Measurements from ENCODE around the gene TM4SF4.

Gene TM4SF4

DNA sequence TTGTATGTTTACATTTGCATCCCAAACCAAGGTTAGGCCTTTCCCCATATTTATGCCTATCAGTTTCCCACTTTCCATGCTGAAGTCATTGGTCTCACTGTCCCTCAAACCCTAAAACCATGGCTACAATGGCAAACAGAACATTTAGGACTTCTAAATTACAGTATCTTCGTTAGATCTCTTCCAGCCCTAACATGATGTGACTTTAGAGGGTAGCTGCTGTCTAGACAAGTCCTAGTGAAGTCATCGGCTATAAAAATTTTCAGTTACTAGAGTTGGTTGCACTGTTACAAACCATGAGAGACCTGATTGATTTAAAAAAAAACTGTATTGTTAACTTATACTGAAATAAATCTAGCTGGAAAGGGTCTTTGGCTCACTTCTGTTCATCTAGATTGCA is 54.6 kb downstream of the TM4SF4 start:
- TF ChIP-seq, protein P1, sequence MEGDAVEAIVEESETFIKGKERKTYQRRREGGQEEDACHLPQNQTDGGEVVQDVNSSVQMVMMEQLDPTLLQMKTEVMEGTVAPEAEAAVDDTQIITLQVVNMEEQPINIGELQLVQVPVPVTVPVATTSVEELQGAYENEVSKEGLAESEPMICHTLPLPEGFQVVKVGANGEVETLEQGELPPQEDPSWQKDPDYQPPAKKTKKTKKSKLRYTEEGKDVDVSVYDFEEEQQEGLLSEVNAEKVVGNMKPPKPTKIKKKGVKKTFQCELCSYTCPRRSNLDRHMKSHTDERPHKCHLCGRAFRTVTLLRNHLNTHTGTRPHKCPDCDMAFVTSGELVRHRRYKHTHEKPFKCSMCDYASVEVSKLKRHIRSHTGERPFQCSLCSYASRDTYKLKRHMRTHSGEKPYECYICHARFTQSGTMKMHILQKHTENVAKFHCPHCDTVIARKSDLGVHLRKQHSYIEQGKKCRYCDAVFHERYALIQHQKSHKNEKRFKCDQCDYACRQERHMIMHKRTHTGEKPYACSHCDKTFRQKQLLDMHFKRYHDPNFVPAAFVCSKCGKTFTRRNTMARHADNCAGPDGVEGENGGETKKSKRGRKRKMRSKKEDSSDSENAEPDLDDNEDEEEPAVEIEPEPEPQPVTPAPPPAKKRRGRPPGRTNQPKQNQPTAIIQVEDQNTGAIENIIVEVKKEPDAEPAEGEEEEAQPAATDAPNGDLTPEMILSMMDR (IDR thresholded peaks at IDR 0.05; ENCODE audit: low read depth, low read length, missing control alignments): no peak
- DNase-seq (ENCODE audit: low read depth): no peak
- H3K4me3 ChIP-seq (ENCODE audit: low read depth, low read length): no peak overlapping the region

DNA sequence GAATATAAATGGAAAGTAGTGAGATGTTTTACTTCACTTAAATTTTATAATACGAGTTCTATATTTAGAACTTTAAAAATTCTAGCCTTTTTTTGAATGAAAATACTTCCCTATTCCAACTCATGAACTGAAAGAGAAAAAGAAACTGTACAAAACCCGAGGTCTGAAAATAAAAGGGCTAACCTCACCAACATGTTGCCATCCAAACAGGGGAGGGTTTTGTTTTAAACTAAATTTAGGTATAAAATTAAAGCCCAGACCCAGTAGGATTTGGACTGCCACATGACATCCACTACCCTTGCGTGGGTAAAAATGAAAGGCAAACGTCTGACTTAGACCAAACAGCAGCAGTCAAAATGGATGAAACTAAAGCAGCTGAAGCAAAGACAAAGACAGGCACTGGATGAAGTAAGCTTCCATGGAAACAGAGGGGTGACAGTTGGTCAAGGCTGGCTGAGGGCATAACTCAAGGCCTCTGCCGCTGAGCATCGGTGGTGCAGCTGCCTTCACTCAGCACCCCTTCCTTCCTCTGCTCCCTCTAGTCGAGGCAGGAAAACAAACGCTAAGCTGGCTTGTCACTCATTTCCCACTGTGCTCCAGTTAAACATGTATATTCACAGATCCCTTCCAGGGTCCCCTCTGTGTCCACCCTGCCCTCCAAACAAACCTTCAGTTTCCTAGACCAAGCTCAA is 58.1 kb downstream of the TM4SF4 start:
- H3K4me3 ChIP-seq (ENCODE audit: low read depth, low read length): peak overlapping the region; percentile 8; the same call in 1 of the 2 replicates
- DNase-seq (ENCODE audit: low read depth): no peak
- TF ChIP-seq, protein P1 (IDR thresholded peaks at IDR 0.05; ENCODE audit: low read depth, low read length, missing control alignments): peak; percentile 1

DNA sequence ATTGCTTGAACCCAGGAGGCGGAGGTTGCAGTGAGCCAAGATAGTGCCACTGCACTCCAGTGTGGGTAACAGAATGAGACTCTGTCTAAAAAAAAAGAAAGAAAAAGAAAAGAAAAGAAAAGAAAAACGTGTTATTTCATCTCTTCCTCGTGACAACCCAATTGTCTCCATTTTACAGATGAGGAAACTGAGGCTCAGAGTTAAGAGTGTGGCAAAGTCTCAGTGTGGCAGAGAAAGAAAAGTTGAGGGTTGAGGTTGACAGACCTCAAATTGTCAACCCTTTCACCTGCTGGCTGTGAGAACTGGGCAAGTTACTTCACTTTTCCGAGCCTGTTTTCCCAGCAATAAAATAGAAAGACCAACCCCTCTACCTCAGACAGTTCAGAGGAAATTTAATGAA is 59.6 kb downstream of the TM4SF4 start:
- H3K4me3 ChIP-seq (ENCODE audit: low read depth, low read length): no peak overlapping the region
- DNase-seq (ENCODE audit: low read depth): no peak
- TF ChIP-seq, protein P1 (IDR thresholded peaks at IDR 0.05; ENCODE audit: low read depth, low read length, missing control alignments): no peak

DNA sequence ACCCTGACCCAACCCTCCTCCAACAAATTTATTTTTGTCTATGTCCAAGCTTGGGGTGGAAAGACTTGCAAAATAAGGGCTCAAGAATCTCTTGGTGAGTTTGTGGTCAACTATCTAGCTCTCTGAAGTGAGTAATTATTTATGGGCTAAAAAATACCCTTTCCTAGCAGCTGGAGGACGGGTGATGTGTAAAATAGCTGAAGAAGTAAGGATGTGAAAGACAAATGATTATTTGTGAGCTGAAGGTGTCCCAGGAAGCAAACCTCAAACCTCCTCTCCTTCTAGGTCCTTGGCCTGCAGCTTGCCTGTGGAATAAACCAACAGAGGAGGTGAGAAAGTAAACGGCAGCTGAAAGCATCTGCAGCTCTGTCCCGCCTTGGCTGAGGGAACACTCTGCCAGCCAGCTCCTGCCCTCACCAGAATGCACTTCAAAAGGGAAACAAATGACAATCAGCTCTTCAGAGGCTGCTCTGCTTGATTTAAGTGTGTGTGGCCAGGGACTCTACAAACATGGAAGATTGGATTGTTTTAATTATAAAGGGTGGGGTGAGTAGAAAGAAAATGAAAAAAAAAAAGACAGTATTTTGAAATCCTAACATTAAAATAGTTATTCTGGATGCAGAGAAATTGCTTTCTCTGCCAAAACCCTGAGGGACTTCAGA is 60.3 kb downstream of the TM4SF4 start:
- DNase-seq (ENCODE audit: low read depth): no peak
- no peak overlapping the region for H3K4me3 ChIP-seq (ENCODE audit: low read depth, low read length)
- TF ChIP-seq, protein P1 (IDR thresholded peaks at IDR 0.05; ENCODE audit: low read depth, low read length, missing control alignments): no peak

DNA sequence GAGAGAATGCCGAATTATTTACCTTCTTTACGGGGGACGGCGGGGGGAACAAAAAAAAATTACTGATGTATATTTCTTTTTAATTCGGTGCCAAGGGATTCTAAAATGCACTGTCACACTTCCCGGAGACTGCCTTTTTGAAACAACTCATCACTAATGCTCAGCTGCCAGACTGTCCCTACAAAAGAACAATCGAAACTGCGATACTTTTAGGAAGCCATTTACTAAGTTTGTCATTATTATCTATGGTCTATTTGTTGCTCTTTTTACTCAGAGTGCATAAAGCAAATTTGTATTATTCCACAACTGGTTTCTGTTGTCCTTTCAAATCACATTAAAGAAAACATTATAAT is 60.8 kb downstream of the TM4SF4 start:
- no peak for DNase-seq (ENCODE audit: low read depth)
- TF ChIP-seq, protein P1 (IDR thresholded peaks at IDR 0.05; ENCODE audit: low read depth, low read length, missing control alignments): no peak
- no peak overlapping the region for H3K4me3 ChIP-seq (ENCODE audit: low read depth, low read length)

DNA sequence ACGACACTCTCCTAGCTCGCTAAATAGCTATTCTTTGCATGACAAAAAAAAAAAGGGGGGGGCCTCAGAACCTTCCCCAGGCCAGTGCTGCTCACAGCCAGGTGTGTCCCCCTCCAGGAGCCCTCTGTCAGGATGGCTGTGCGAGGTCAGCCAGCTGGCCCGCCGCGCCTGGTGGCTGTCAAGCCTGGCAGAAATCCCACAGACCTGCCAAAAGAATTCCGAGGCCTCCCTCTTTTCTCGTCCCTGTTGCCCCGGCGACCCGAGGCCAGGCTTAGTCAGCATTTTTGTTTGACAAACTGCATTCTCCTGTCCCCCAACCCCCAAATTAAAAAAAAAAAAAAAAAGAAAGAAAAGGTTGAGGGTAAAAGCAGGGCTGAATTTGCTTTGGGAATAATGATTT is 61.9 kb downstream of the TM4SF4 start:
- TF ChIP-seq, protein P1 (IDR thresholded peaks at IDR 0.05; ENCODE audit: low read depth, low read length, missing control alignments): no peak
- no peak overlapping the region for H3K4me3 ChIP-seq (ENCODE audit: low read depth, low read length)
- no peak for DNase-seq (ENCODE audit: low read depth)

DNA sequence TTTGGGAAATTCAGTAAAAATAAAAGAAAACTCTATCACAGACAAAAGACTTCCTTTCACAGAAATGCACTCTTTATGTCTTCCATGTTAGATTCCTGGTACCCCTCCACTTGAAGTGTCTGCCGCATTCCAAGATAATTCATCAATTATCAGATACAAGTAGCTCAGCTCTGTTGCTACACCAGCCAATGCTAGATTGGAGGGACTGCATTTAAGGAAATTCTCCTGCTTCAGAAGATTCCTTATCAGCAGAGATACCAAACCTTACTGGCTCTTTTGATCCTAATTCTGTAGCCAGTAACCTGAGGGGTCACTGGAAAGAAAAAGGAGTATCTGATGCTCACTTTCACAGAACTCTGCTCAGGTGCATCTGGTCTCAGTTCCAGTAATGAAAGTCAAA is 63.9 kb downstream of the TM4SF4 start:
- H3K4me3 ChIP-seq (ENCODE audit: low read depth, low read length): no peak overlapping the region
- DNase-seq (ENCODE audit: low read depth): no peak
- TF ChIP-seq, protein P1 (IDR thresholded peaks at IDR 0.05; ENCODE audit: low read depth, low read length, missing control alignments): no peak

All from GM12864 (cell line).